Measurements from ENCODE around the gene MTMR12. TPM values are rescaled to one million over a fixed set of nuclear protein-coding genes. Genes with fewer than 3 reads are reported as not detected.
"Not testable (repeated sequence)": the region's sequence is repeated elsewhere in the genome, so short reads cannot be mapped to it uniquely, and the experiment has no call there.

MTMR12 gene
- total RNA-seq, 2 donors from 2014 or later, result 22.1 to 23.5 TPM

DNA sequence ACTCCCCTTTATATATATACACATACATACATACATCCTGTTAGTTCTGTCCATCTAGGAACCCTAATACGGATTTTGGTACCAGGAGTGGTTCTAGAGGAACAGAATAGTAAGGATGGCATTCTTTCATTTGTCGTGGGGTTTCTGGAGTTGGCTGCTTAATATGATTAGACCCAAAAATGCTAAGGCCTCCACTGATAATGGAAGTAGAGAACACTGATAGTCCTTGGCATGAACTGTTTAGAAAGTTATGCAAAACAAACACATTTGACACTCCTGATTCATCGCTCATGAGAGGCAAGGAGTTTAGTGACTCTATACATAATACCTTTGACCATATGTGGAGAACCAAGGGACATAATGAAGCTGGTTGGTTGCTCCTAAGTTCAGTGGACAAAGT is 25.2 kb downstream of the MTMR12 start:
- ATAC-seq (replicated peaks in 1 of 2); H3K36me3 Mint-ChIP-seq (ENCODE audit: insufficient read depth in 2 of 2); DNase-seq; H3K27ac Mint-ChIP-seq; H3K27me3 Mint-ChIP-seq (ENCODE audit: low read depth); H3K4me3 Mint-ChIP-seq; H3K9me3 Mint-ChIP-seq: not testable (repeated sequence)
- H3K4me1 Mint-ChIP-seq (ENCODE audit: low read depth), result peaks cover 27% of the 10 kb centered on the region

DNA sequence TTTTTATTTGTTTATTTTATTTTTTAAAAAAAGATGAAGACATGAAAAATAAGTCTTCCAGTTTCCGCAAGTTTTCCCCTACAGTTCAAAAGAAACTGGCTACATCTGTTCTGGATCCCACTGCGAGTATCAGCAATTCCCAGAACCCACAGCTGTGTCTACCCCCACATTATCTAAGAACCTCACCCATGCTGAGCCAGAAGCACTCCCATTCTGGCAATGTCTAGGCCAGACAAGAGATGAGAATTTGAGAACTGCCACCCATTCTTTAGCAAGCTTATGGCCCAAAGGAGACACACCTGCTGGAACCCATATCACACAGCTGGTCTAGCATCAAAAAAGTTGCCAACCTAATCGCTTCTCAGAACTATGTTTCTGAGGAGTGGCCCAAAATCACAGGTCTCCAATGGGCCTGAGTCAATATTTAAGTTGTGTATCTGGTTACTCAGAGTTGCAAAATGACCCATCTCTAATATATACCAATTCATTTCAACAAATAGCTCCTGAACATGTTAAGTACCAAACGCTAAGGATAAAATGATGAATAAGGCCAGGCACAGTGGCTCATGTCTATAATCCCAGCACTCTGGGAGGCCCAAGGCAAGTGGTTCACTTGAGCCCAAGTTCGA is 27.1 kb downstream of the MTMR12 start:
- H3K27ac Mint-ChIP-seq, result no peak overlapping the region
- H3K4me3 Mint-ChIP-seq, result no peak overlapping the region
- ATAC-seq (replicated peaks in 1 of 2), result no peak
- no peaks in the 10 kb centered on the region for H3K27me3 Mint-ChIP-seq (ENCODE audit: low read depth)
- peaks cover 3% of the 10 kb centered on the region in 2 donors for H3K36me3 Mint-ChIP-seq (ENCODE audit: insufficient read depth in 2 of 2)
- H3K9me3 Mint-ChIP-seq, result no peaks in the 10 kb centered on the region
- peaks cover 29% of the 10 kb centered on the region for H3K4me1 Mint-ChIP-seq (ENCODE audit: low read depth)
- no peak for DNase-seq

DNA sequence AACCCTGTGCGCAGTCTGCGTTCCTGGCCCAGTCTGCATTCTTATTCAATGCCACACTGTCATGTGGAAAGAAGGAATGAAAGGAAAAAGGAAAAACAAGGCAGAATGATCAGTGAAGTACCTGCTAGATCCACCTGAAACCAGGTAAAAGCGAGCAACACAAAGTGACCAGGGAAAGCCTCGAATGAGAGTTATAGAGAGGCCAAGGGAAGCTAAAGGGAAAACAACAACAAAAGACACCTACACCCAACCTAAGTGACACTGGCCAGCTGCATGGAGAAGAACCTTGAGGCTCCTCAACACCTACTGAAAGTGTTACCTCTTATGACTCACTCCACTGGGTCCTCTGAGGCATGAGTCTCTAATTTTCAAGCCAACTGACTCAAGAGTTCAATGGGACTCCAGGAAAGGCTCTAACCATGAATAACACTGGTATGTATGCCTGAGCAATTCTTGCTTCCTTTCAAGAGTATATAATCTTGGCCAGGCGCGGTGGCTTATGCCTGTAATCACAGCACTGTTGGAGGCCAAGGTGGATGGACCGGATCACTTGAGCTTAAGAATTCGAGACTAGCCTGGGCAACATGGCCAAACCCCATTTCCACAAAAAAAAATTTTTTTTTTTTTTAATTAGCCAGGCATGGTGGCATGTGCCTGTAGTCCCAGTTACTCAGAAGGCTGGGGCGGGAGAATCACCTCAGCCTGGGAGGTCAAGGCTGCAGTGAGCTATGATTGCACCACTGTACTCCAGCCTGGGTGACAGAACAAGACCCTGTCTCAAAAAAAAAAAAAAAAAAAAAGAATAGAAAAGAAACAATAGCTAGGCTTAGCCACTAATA is 29.0 kb downstream of the MTMR12 start:
- no peak overlapping the region for H3K27ac Mint-ChIP-seq
- H3K4me1 Mint-ChIP-seq (ENCODE audit: low read depth), result peaks cover 36% of the 10 kb centered on the region

DNA sequence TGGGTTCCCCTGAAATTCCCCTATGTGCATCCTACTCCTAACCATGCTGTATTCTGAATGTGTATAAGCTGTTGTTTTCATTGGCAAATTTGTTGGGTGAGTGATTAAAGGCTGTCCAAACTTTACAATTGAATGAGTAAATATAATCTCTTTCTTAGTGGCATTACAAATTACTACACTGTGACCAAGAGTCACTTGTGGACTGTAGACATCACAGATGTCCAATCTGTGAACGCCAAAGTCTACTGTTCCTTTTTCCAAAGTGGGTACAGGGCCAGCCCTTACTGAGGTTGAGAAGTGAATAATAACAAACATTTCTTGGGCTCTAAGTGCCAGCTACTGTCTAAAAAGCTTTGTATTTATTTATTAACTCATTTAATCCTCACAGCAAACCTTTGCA is 29.7 kb downstream of the MTMR12 start:
- ATAC-seq (replicated peaks in 1 of 2), result no peak
- peaks cover 3% of the 10 kb centered on the region in 2 donors for H3K36me3 Mint-ChIP-seq (ENCODE audit: insufficient read depth in 2 of 2)
- no peak overlapping the region for H3K4me3 Mint-ChIP-seq
- peaks cover 42% of the 10 kb centered on the region for H3K4me1 Mint-ChIP-seq (ENCODE audit: low read depth)
- no peak for DNase-seq
- H3K27ac Mint-ChIP-seq, result no peak overlapping the region
- no peaks in the 10 kb centered on the region for H3K27me3 Mint-ChIP-seq (ENCODE audit: low read depth)
- no peaks in the 10 kb centered on the region for H3K9me3 Mint-ChIP-seq

More for the DNA sequence above, 29.0 kb downstream of the MTMR12 start:
- DNase-seq, result peak; percentile 35 to 37
- H3K9me3 Mint-ChIP-seq, result no peaks in the 10 kb centered on the region
- ATAC-seq (replicated peaks in 1 of 2), result peak; percentile 81 to 84
- peak overlapping the region in 1 of 2 donors; percentile 42 for H3K4me3 Mint-ChIP-seq
- peaks cover 3% of the 10 kb centered on the region in 2 donors for H3K36me3 Mint-ChIP-seq (ENCODE audit: insufficient read depth in 2 of 2)
- no peaks in the 10 kb centered on the region for H3K27me3 Mint-ChIP-seq (ENCODE audit: low read depth)

DNA sequence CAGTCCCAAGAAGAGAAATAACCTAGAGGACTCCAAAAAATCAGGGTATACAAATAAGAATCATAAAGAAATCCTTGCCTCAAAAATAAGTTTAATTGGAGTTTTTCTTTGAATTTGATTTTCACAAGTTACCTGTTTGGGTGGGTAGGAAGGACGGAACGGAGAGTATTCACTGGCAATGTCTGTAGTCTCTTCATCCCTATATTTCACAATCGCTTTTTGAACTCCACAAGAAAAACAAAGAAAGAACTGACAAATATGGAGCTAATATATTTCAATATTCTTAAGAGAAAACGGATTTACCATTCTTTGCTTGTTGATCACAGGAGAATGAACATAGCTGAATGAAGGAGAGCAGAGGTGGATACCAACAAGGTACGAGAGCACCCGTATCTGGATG is 30.1 kb downstream of the MTMR12 start:
- Mint-ChIP-seq H3K4me1 (ENCODE audit: low read depth) (peaks cover 47% of the 10 kb centered on the region), H3K9me3 (no peaks in the 10 kb centered on the region), H3K4me3 (no peak overlapping the region), H3K27me3 (ENCODE audit: low read depth) (no peaks in the 10 kb centered on the region), H3K27ac (no peak overlapping the region), H3K36me3 (ENCODE audit: insufficient read depth in 2 of 2) (peaks cover 3% of the 10 kb centered on the region in 2 donors)
- no peak for ATAC-seq (replicated peaks in 1 of 2)
- no peak for DNase-seq

DNA sequence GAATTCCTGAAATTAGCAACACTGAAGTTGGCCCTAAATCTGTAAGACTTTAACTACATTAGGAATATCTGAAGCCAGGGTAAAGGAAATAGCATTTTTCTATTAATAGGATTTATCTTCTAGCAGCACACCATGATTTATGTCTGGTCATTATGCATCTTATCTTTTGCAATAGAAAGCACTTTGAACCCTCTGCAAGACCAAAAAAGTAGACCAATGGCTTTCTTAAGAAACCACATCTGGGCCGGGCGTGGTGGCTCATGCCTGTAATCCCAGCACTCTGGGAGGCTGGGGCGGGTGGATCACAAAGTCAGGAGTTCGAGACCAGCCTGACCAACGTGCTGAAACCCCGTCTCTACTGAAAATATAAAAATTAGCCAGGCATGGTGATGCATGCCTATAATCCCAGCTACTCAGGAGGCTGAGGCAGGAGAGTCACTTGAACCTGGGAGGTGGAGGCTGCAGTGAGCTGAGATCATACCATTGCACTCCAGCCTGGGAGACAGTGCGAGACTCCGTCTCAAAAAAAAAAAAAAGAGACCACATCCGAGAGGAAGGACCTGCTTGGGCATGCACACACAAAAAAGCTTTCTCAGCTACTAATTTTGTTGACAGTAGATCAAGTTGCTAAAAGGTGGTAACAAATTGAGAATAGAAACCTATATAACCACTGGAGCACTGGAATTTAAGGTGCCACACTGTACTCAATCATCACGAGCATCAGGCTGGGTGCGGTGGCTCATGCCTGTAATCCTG is 31.2 kb downstream of the MTMR12 start:
- Mint-ChIP-seq H3K27ac (peak overlapping the region; percentile 68), H3K4me1 (ENCODE audit: low read depth) (peaks cover 58% of the 10 kb centered on the region), H3K4me3 (peak overlapping the region in 1 of 2 donors; percentile 40)
- H3K9me3 Mint-ChIP-seq; DNase-seq; H3K36me3 Mint-ChIP-seq (ENCODE audit: insufficient read depth in 2 of 2); ATAC-seq (replicated peaks in 1 of 2); H3K27me3 Mint-ChIP-seq (ENCODE audit: low read depth): not testable (repeated sequence)

DNA sequence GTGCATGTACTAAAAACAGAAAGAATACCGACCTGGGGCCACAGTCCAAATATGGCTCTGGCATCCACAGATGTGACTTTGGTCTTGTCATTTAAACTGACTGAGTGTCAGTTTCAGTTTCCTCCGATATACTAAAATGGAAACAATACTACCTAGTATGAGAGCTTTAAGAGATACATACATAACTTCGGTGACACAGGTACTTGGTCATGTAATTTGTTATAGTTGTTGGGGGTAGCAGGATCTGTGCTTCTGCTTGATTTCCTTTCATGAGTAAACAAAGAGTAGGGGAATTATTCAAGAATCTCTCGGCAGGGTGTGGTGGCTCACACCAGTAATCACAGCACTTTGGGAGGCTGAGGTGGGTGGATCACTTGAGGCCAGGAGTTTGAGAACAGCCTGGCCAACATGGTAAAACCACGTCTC is 32.1 kb downstream of the MTMR12 start:
- H3K36me3 Mint-ChIP-seq (ENCODE audit: insufficient read depth in 2 of 2), result peaks cover 3% of the 10 kb centered on the region in 2 donors
- peak; percentile 33 to 40 for DNase-seq
- no peaks in the 10 kb centered on the region for H3K27me3 Mint-ChIP-seq (ENCODE audit: low read depth)
- peak overlapping the region; percentile 20 for H3K27ac Mint-ChIP-seq
- H3K4me1 Mint-ChIP-seq (ENCODE audit: low read depth), result peaks cover 66% of the 10 kb centered on the region
- H3K9me3 Mint-ChIP-seq, result no peaks in the 10 kb centered on the region
- peak; percentile 79 to 82 for ATAC-seq (replicated peaks in 1 of 2)
- H3K4me3 Mint-ChIP-seq, result peak overlapping the region; percentile 37 to 70

DNA sequence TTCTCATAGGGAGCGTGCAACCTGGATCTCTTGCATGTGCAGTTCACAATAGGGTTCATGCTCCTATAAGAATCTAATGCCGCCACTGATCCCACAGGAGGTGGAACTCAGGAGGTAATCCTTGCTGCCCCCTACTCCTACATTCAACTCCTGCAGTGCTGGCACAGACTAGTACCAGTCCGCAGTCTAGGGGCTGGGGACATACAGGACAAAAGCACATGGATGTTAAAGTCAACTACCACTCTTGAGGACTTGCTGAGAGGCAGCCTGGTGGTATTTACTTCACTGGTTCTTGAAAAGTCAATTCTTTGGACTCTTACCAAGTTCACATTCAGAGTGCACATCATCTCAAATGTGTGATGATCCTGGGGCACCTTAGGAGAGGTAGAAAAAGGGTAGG is 33.0 kb downstream of the MTMR12 start:
- Mint-ChIP-seq H3K27ac (peak overlapping the region; percentile 79), H3K27me3 (ENCODE audit: low read depth) (no peaks in the 10 kb centered on the region), H3K4me1 (ENCODE audit: low read depth) (peaks cover 70% of the 10 kb centered on the region), H3K4me3 (peak overlapping the region in 1 of 2 donors; percentile 49), H3K9me3 (no peaks in the 10 kb centered on the region), H3K36me3 (ENCODE audit: insufficient read depth in 2 of 2) (peaks cover 3 to 5% of the 10 kb centered on the region in 2 donors)
- DNase-seq (no peak), ATAC-seq (replicated peaks in 1 of 2) (no peak)

DNA sequence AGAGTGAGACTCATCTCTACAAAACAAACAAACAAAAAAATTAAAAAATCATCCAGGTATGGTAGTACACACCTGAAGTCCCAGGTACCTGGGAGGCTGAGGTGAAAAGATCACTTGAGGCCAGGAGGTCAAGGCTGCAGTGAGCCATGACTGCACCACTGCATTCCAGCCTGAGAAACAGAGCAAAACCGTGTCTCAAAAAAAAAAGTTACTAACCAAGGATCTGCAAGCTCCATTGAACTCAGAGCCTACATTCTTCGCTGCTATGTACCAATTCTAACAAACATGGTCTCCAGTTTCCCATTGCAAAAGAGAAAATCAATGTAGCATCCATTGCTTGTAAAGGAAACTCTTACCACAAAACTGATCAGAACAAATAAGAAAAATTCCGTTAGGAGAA is 33.5 kb downstream of the MTMR12 start:
- H3K27ac Mint-ChIP-seq, result no peak overlapping the region
- H3K27me3 Mint-ChIP-seq (ENCODE audit: low read depth), result no peaks in the 10 kb centered on the region
- DNase-seq, result no peak
- peaks cover 67% of the 10 kb centered on the region for H3K4me1 Mint-ChIP-seq (ENCODE audit: low read depth)
- peaks cover 3 to 5% of the 10 kb centered on the region in 2 donors for H3K36me3 Mint-ChIP-seq (ENCODE audit: insufficient read depth in 2 of 2)
- no peaks in the 10 kb centered on the region for H3K9me3 Mint-ChIP-seq
- ATAC-seq (replicated peaks in 1 of 2), result no peak
- no peak overlapping the region for H3K4me3 Mint-ChIP-seq

DNA sequence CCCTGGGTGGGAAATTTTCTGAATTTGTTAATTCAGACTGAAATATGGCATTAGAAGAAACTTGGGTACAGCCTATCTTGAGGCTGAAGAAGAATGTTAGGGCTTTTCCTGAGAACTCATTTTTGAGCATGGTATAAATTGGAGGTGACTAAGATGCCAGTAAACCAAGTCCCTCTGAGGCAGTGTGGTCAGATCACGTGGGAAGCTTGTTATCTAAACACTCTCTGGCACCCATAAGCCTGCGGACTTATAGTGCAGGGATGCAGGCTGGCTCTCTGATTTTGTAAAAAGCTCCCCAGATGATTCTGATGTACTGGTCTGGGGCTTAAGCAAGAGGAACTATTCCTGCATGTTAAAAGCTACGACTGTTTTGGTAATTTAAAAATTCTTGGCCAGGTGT is 34.3 kb downstream of the MTMR12 start:
- peak; percentile 62 to 67 for ATAC-seq (replicated peaks in 1 of 2)
- Mint-ChIP-seq H3K27me3 (ENCODE audit: low read depth) (no peaks in the 10 kb centered on the region), H3K4me1 (ENCODE audit: low read depth) (peaks cover 58% of the 10 kb centered on the region), H3K9me3 (no peaks in the 10 kb centered on the region), H3K4me3 (peak overlapping the region in 1 of 2 donors; percentile 63), H3K27ac (peak overlapping the region; percentile 62), H3K36me3 (ENCODE audit: insufficient read depth in 2 of 2) (peaks cover 3 to 7% of the 10 kb centered on the region in 2 donors)
- DNase-seq, result peak; percentile 48 to 50

DNA sequence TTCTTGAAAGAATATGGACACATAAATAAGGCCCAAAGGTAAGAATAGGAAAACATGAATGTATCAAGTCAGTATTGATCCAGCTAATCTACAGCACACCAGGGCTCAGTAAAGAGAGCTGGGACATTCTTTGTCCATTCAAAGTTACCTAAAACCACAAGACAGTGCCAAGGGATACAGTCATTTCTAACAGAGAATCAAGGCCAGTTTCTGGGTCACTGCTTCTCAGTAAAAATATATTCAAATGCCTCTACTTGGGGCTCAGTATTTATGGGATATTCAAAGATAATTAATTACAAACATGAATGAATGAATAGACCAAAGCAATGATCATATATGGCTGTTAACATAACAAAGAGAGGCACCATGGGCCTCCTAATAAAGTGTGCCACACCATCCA is 34.9 kb downstream of the MTMR12 start:
- H3K4me3 Mint-ChIP-seq, result peak overlapping the region in 1 of 2 donors; percentile 63
- no peaks in the 10 kb centered on the region for H3K27me3 Mint-ChIP-seq (ENCODE audit: low read depth)
- peak in 1 of 2 donors; percentile 18 for ATAC-seq (replicated peaks in 1 of 2)
- H3K4me1 Mint-ChIP-seq (ENCODE audit: low read depth), result peaks cover 56% of the 10 kb centered on the region
- no peak for DNase-seq
- peaks cover 4 to 10% of the 10 kb centered on the region in 2 donors for H3K36me3 Mint-ChIP-seq (ENCODE audit: insufficient read depth in 2 of 2)
- H3K9me3 Mint-ChIP-seq, result no peaks in the 10 kb centered on the region
- peak overlapping the region; percentile 62 for H3K27ac Mint-ChIP-seq

DNA sequence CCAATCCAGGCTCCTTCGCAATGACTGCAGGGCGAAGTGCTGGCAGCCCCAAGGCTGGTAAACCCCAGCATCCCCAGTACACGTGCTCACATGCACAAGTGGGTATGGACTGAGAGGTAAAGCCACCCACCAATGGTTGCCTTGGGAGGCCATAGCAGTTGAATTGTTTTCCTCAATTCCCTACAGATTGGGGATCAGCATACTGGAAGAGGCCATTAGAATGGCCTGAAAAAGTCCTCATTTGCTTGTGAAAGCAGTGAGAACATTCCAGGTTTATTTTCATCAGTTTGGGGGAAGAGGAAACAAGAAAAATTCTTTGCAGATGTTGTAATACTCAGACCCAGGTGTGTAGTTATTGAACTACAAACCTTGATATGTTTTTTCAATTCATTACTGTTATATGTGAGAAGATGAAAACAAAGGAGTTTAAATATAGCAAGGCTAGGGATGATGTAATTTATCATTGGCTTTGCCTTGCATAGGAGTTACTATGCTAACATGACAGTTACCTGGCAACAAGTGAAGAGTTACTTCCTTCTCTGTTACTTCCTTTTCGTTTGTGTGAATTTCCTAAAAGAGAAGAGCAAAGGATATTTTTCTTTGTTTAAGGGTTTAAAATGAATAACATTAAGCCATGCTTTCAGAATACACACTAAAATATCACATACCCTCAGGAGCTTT is 36.4 kb downstream of the MTMR12 start:
- Mint-ChIP-seq H3K27me3 (ENCODE audit: low read depth) (no peaks in the 10 kb centered on the region), H3K9me3 (no peaks in the 10 kb centered on the region), H3K4me3 (peak overlapping the region; percentile 31 to 76), H3K4me1 (ENCODE audit: low read depth) (peaks cover 53% of the 10 kb centered on the region), H3K27ac (peak overlapping the region; percentile 90), H3K36me3 (ENCODE audit: insufficient read depth in 2 of 2) (peaks cover 7 to 10% of the 10 kb centered on the region in 2 donors)
- peak; percentile 27 to 37 for ATAC-seq (replicated peaks in 1 of 2)
- no peak for DNase-seq
